Measurements from ENCODE around the gene SULF2. TPM values are rescaled to one million over a fixed set of nuclear protein-coding genes. Genes with fewer than 3 reads are reported as not detected.
A peak's percentile ranks its signal among the peaks of the same experiment; 100 is the strongest.

SULF2 gene
- total and polyA plus RNA-seq, 9 of the 15 experiments (the other 6 are each of a cell fraction or from before 2014, with no cell fraction given): 0.33 TPM; not detected in 8

DNA sequence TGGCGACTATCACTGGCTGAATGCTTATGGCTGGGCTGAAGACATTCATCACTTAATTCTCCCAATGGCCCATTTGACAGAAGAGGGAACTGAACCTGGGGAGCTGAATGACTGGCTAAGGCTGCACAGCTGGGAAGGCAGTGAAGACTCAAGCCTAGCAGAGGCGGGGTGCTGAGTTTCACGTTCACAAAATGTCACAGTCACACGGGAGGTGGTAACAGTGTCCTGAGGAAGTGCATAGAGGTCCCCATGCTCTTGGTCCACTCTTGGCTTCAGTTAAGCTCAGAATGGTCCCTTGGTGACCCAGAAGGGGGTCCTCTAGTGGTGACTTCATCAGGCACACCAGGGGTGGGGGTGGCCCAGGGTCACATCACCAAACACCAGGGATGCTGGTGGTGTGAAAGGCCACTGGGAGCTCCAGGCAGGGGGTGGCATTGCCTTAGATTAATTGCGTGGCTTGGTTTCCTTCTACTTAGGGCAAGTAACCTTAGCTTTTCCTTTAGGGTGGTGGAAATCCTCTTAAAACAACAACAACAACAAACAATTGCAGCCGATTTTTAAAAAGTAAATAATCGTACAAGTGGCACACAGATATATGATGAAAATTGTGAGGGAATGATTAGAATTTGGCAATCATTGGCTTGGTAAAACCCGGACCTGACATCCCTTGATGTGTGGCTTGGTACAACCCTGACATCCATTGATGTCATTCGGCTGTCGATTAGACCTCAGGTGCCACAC, 45.0 kb downstream of the SULF2 start:
- FAIRE-seq: no peak
- in situ Hi-C loops (cut with MboI) (no loop called here), intact Hi-C loops (cut with micrococcal nuclease) (no loop called here)
- Histone ChIP-seq H3K27me3 (ENCODE audit: control insufficient read depth in 2 of 2, insufficient read depth in 2 of 2, low read length in 2 of 2) (peaks cover 0 to 38% of the 10 kb centered on the region in 2 experiments; a peak in 3 of 5 replicates), H3K4me1 (replicated peaks in 1 of 2; ENCODE audit: control insufficient read depth in 2 of 2, insufficient read depth in 2 of 2, low read length in 2 of 2) (no peaks in the 10 kb centered on the region), H2AFZ (ENCODE audit: low read depth, low read length) (no peak overlapping the region), H3K9ac (ENCODE audit: insufficient read depth in 1 of 2, low read depth in 2 of 2, low read length in 2 of 2) (no peak overlapping the region), H3K36me3 (ENCODE audit: control insufficient read depth, insufficient read depth, low read length) (no peaks in the 10 kb centered on the region), H3K4me3 (no peak overlapping the region), H3K27ac (ENCODE audit: extremely low read depth, low read depth, low read length) (no peak overlapping the region), H3K79me2 (ENCODE audit: control insufficient read depth, insufficient read depth, low read length) (no peaks in the 10 kb centered on the region), H3K9me1 (ENCODE audit: control insufficient read depth, insufficient read depth, low read length) (no peaks in the 10 kb centered on the region), H3K9me3 (replicated peaks; ENCODE audit: control insufficient read depth, insufficient read depth, low read depth, low read length) (no peaks in the 10 kb centered on the region), H4K20me1 (replicated peaks; ENCODE audit: control insufficient read depth, insufficient read depth, low read length) (no peaks in the 10 kb centered on the region; the same call in 1 of the 2 replicates), H3K4me2 (ENCODE audit: insufficient read depth, low read length) (no peak overlapping the region)
- DNase-seq (ENCODE audit: extremely low read depth in 1 of 4, low spot score in 3 of 4): peak in 2 of 4 experiments; percentile 30 to 35
- POLR2A ChIA-PET: no interaction called here
- CTCF ChIA-PET (ENCODE audit: low intra/inter-chr PET ratio): no interaction called here
- under 1% methylated on average over 10 of the region's 10 CpGs for WGBS (ENCODE audit: insufficient coverage, low coverage, missing lambda C conversion rate)
- no TSS peak for BruUV-seq (replicated peaks)
- 0 out of 3 replicates have a peak, but pooled peaks have one; percentile 38 for ATAC-seq
- TF ChIP-seq EZH2 (IDR thresholded peaks at IDR 0.05; ENCODE audit: borderline replicate concordance, low read depth, low read length) (no peak), RBM34 (IDR thresholded peaks at IDR 0.05; ENCODE audit: borderline replicate concordance, insufficient read depth, low read length) (no peak), POLR2H (tag; IDR thresholded peaks at IDR 0.05; ENCODE audit: low read depth) (no peak), E2F4 (CRISPR knock-in tag; IDR thresholded peaks at IDR 0.05; ENCODE audit: low read depth) (no peak), ZNF436 (CRISPR knock-in tag; IDR thresholded peaks at IDR 0.05) (no peak), TSHZ1 (CRISPR knock-in tag; IDR thresholded peaks at IDR 0.05) (no peak), ZNF165 (CRISPR knock-in tag; IDR thresholded peaks at IDR 0.05; ENCODE audit: borderline replicate concordance) (no peak), MCM3 (IDR thresholded peaks at IDR 0.05) (no peak), SMC3 (conservative IDR thresholded peaks at IDR 0.05; ENCODE audit: insufficient read depth, low read depth, low read length) (no peak), CREB1 (IDR thresholded peaks at IDR 0.05) (0 out of 2 replicates have a peak, but pooled peaks have one; percentile 28), CREB1 (CRISPR knock-in tag; IDR thresholded peaks at IDR 0.05) (no peak), EWSR1 (IDR thresholded peaks at IDR 0.05; ENCODE audit: borderline replicate concordance, low read depth, partially characterized antibody) (no peak), NR2C2 (CRISPR knock-in tag; IDR thresholded peaks at IDR 0.05) (no peak), NR2C2 (tag; IDR thresholded peaks at IDR 0.05) (0 out of 2 replicates have a peak, but pooled peaks have one; percentile 10), L3MBTL2 (IDR thresholded peaks at IDR 0.05) (no peak), ESRRA (IDR thresholded peaks at IDR 0.05; ENCODE audit: borderline replicate concordance, low read depth) (no peak), RAD51 (IDR thresholded peaks at IDR 0.05; ENCODE audit: borderline replicate concordance, low read depth) (no peak), NFRKB (IDR thresholded peaks at IDR 0.05; ENCODE audit: low read depth) (no peak), YBX1 (IDR thresholded peaks at IDR 0.05) (no peak)
